IPS DF 6.9 (cell line): ENCODE results near the gene C5.
"Not testable (repeated sequence)": the region's sequence is repeated elsewhere in the genome, so short reads cannot be mapped to it uniquely, and the experiment has no call there.

ENCODE experiments used
- DNase-seq: peaks from one replicate; pipeline ENCODE4 v3.0.0-alpha.2; 2013; ENCODE audit warnings: low read depth, low spot score
- H3K27ac ChIP-seq: one replicate; pipeline ENCODE4 v1.5.1; 2013; ENCODE audit warnings: low read length, control low read depth
- H3K27me3 ChIP-seq: 2 replicates; pipeline ENCODE4 v1.6.1; 2013; ENCODE audit warnings: mild to moderate bottlenecking, low read length; ENCODE audit not compliant: control insufficient read depth, insufficient read depth
- H3K36me3 ChIP-seq: 2 replicates; pipeline ENCODE4 v1.6.1; 2013; ENCODE audit warnings: low read length; ENCODE audit not compliant: control insufficient read depth, insufficient read depth
- H3K4me1 ChIP-seq: 2 replicates; pipeline ENCODE4 v1.6.1; 2013; ENCODE audit warnings: low read length; ENCODE audit not compliant: control insufficient read depth, insufficient read depth
- H3K4me3 ChIP-seq: 2 replicates; pipeline ENCODE4 v1.5.1; 2013; ENCODE audit warnings: mild to moderate bottlenecking, low read length
- H3K9me3 ChIP-seq: 2 replicates; pipeline ENCODE4 v1.6.1; 2013; ENCODE audit warnings: low read length, inconsistent platforms; ENCODE audit not compliant: control insufficient read depth, insufficient read depth
- WGBS: extraction: QIAGEN DNeasy Blood & Tissue Kit; methylation state at CpG from one replicate; pipeline ENCODE4 v1.1.7; 2013; ENCODE audit warnings: mixed read lengths, missing lambda C conversion rate; ENCODE audit not compliant: insufficient read length, insufficient coverage; 5-methylcytosine and 5-hydroxymethylcytosine counted together

The C5 gene

GRCh38 chr9:121048175-121048574, 1.9 kb downstream of the C5 start:
- no peaks in the 10 kb centered on the region for H3K36me3 ChIP-seq
- no peaks in the 10 kb centered on the region for H3K27me3 ChIP-seq
- no peak overlapping the region for H3K27ac ChIP-seq
- H3K9me3 ChIP-seq = no peaks in the 10 kb centered on the region
- DNase-seq = no peak
- H3K4me1 ChIP-seq = no peaks in the 10 kb centered on the region
- WGBS = no CpG with 5 or more reads among the region's 2 CpGs
- H3K4me3 ChIP-seq = no peak overlapping the region

- H3K4me3 ChIP-seq = no peak overlapping the region
- no peaks in the 10 kb centered on the region for H3K9me3 ChIP-seq
- no peaks in the 10 kb centered on the region for H3K27me3 ChIP-seq
- H3K4me1 ChIP-seq = no peaks in the 10 kb centered on the region
- no peak overlapping the region for H3K27ac ChIP-seq
- H3K36me3 ChIP-seq = no peaks in the 10 kb centered on the region
- no peak for DNase-seq
Measured at GRCh38 chr9:121038804-121039203, 11.3 kb downstream of the C5 start.

GRCh38 chr9:121038362-121038761, 11.7 kb downstream of the C5 start:
- Histone ChIP-seq H3K4me1 (no peaks in the 10 kb centered on the region), H3K4me3 (no peak overlapping the region), H3K27ac (no peak overlapping the region), H3K27me3 (no peaks in the 10 kb centered on the region), H3K9me3 (no peaks in the 10 kb centered on the region), H3K36me3 (no peaks in the 10 kb centered on the region)
- DNase-seq = no peak
- WGBS = no CpG with 5 or more reads among the region's 2 CpGs

- DNase-seq, H3K9me3 ChIP-seq, H3K36me3 ChIP-seq, H3K4me3 ChIP-seq, H3K27ac ChIP-seq, H3K27me3 ChIP-seq, H3K4me1 ChIP-seq: not testable (repeated sequence)
Measured at GRCh38 chr9:121035717-121036116, 14.4 kb downstream of the C5 start.

- H3K27ac ChIP-seq = no peak overlapping the region
- H3K9me3 ChIP-seq = no peaks in the 10 kb centered on the region
- WGBS = no CpG with 5 or more reads among the region's 2 CpGs
- H3K27me3 ChIP-seq = no peaks in the 10 kb centered on the region
- no peaks in the 10 kb centered on the region for H3K36me3 ChIP-seq
- DNase-seq = no peak
- no peak overlapping the region for H3K4me3 ChIP-seq
- H3K4me1 ChIP-seq = no peaks in the 10 kb centered on the region
Measured at GRCh38 chr9:121034529-121034928, 15.5 kb downstream of the C5 start.

- H3K9me3 ChIP-seq = no peaks in the 10 kb centered on the region
Measured at GRCh38 chr9:121029469-121029868, 20.6 kb downstream of the C5 start.

GRCh38 chr9:121028285-121028684, 21.8 kb downstream of the C5 start:
- H3K9me3 ChIP-seq, H3K27me3 ChIP-seq: not testable (repeated sequence)
- WGBS = no CpG with 5 or more reads among the region's 4 CpGs

More at GRCh38 chr9:121029469-121029868, 20.6 kb downstream of the C5 start:
- H3K36me3 ChIP-seq = no peaks in the 10 kb centered on the region
- no peaks in the 10 kb centered on the region for H3K4me1 ChIP-seq
- H3K27ac ChIP-seq = no peak overlapping the region
- WGBS = no CpG with 5 or more reads among the region's 1 CpG
- DNase-seq = no peak
- no peaks in the 10 kb centered on the region for H3K27me3 ChIP-seq
- H3K4me3 ChIP-seq = no peak overlapping the region

GRCh38 chr9:121026768-121027167, 23.3 kb downstream of the C5 start:
- H3K9me3 ChIP-seq = no peaks in the 10 kb centered on the region
- H3K4me1 ChIP-seq = no peaks in the 10 kb centered on the region
- no peaks in the 10 kb centered on the region for H3K36me3 ChIP-seq
- H3K27ac ChIP-seq = no peak overlapping the region
- H3K4me3 ChIP-seq = no peak overlapping the region
- no peaks in the 10 kb centered on the region for H3K27me3 ChIP-seq
- DNase-seq = no peak

More at GRCh38 chr9:121028285-121028684, 21.8 kb downstream of the C5 start:
- not testable (repeated sequence) for H3K27ac ChIP-seq, DNase-seq, H3K36me3 ChIP-seq, H3K4me3 ChIP-seq, H3K4me1 ChIP-seq

GRCh38 chr9:121026260-121026691, 23.8 kb downstream of the C5 start:
- WGBS = no CpG with 5 or more reads among the region's 3 CpGs
- Histone ChIP-seq H3K4me3 (no peak overlapping the region), H3K36me3 (no peaks in the 10 kb centered on the region), H3K9me3 (no peaks in the 10 kb centered on the region), H3K27ac (no peak overlapping the region), H3K4me1 (no peaks in the 10 kb centered on the region), H3K27me3 (no peaks in the 10 kb centered on the region)
- no peak for DNase-seq

GRCh38 chr9:121024237-121024636, 25.8 kb downstream of the C5 start:
- Histone ChIP-seq H3K27me3 (no peaks in the 10 kb centered on the region), H3K4me3 (no peak overlapping the region), H3K36me3 (no peaks in the 10 kb centered on the region), H3K27ac (no peak overlapping the region), H3K4me1 (no peaks in the 10 kb centered on the region), H3K9me3 (no peaks in the 10 kb centered on the region)
- DNase-seq = no peak
- WGBS = no CpG with 5 or more reads among the region's 2 CpGs

- Histone ChIP-seq H3K9me3 (no peaks in the 10 kb centered on the region), H3K36me3 (no peaks in the 10 kb centered on the region), H3K4me1 (no peaks in the 10 kb centered on the region), H3K27ac (no peak overlapping the region), H3K4me3 (no peak overlapping the region), H3K27me3 (no peaks in the 10 kb centered on the region)
- no peak for DNase-seq
- no CpG with 5 or more reads among the region's 1 CpG for WGBS
Measured at GRCh38 chr9:121023064-121023463, 27.0 kb downstream of the C5 start.
